H7 (cell line): ENCODE data around the gene ITGBL1. TPM values are rescaled to one million over a fixed set of nuclear protein-coding genes. Genes with fewer than 3 reads are reported as not detected.

ENCODE experiments used
- DNase-seq: peaks from one replicate; pipeline ENCODE4 v3.0.0; 2012
- H3K27me3 ChIP-seq: 2 replicates; pipeline ENCODE4 v1.6.0; 2011; ENCODE audit warnings: mild to moderate bottlenecking, low read length; ENCODE audit not compliant: control insufficient read depth, insufficient read depth
- H3K36me3 ChIP-seq: replicated peaks from 2 replicates; pipeline ENCODE4 v1.5.1; 2011; ENCODE audit warnings: low read length; ENCODE audit not compliant: control insufficient read depth, insufficient read depth
- H3K4me3 ChIP-seq: 2 replicates; pipeline ENCODE4 v1.5.1; 2011; ENCODE audit warnings: low read depth, mild to moderate bottlenecking, control low read depth, low read length, moderate library complexity; ENCODE audit not compliant: insufficient read depth
- total RNA-seq: library from RNA; depleted of rRNA; stranded (reverse); fragments of >200 nt; shearing (Covaris generic); gene quantifications from 2 replicates; pipeline ENCODE4 v1.2.3, GENCODE V29; 2014

ITGBL1 gene
- total RNA-seq, 1 experiment from 2014 or later, result 0.03 TPM

DNA sequence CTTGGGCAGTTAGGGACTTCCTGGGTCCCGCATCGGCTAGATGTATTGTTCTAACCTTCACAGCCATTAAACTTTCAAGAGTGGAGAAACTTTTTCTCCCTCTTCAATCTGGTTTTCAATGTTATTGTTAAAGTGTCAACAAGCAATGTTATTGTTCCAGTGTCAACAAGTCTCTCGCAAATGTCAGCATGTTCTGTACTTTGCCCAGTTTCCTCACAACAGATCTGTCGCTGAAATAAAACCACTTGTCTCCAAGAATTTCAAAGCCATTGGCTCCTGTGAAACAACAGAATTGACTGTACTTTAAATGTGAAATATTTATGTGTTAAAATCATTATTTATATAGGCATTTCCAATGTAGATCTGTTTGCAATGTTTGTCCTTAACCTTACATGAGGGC, 138.0 kb downstream of the ITGBL1 start:
- no peak for DNase-seq
- no peak overlapping the region for H3K4me3 ChIP-seq
- no peaks in the 10 kb centered on the region for H3K36me3 ChIP-seq
- no peaks in the 10 kb centered on the region for H3K27me3 ChIP-seq

DNA sequence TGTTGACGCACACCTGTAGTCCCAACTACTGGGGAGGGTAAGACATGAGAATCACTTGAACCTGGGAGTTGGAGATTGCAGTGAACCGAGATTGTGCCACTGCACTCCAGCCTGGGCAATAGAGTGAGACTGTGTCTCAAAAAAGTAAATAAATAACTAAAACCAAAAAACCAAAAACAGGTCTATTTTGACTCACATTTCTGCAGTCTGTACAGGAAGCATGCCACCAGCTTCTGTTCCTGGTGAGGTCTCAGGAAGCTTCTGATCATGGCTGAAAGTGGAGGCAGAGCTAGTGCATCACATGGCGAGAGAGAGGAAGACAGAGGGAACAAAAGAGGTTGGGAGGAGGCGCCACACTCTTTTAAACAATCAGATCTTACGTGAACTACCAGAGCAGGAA, 142.5 kb downstream of the ITGBL1 start:
- Histone ChIP-seq H3K27me3 (no peaks in the 10 kb centered on the region), H3K36me3 (no peaks in the 10 kb centered on the region), H3K4me3 (no peak overlapping the region)
- no peak for DNase-seq

DNA sequence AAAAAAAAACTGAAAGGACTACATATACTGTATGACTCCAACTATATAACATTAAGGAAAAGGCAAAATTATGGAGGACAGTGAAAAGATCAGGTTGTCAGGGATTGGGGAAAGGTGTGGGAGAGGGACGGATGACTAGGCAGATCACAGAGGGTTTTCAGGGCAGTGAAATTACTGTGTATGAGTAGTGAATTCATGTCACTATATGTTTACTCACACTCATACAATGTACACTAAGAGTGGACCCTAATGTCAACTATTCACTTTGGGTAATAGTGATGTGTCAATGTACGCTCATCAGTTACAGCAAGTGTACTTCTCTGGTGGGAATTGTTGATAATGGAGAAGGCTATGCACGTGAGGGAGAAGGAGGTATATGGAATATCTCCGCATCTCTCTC, 144.3 kb downstream of the ITGBL1 start:
- DNase-seq, result no peak
- Histone ChIP-seq H3K4me3 (no peak overlapping the region), H3K27me3 (no peaks in the 10 kb centered on the region), H3K36me3 (no peaks in the 10 kb centered on the region)

DNA sequence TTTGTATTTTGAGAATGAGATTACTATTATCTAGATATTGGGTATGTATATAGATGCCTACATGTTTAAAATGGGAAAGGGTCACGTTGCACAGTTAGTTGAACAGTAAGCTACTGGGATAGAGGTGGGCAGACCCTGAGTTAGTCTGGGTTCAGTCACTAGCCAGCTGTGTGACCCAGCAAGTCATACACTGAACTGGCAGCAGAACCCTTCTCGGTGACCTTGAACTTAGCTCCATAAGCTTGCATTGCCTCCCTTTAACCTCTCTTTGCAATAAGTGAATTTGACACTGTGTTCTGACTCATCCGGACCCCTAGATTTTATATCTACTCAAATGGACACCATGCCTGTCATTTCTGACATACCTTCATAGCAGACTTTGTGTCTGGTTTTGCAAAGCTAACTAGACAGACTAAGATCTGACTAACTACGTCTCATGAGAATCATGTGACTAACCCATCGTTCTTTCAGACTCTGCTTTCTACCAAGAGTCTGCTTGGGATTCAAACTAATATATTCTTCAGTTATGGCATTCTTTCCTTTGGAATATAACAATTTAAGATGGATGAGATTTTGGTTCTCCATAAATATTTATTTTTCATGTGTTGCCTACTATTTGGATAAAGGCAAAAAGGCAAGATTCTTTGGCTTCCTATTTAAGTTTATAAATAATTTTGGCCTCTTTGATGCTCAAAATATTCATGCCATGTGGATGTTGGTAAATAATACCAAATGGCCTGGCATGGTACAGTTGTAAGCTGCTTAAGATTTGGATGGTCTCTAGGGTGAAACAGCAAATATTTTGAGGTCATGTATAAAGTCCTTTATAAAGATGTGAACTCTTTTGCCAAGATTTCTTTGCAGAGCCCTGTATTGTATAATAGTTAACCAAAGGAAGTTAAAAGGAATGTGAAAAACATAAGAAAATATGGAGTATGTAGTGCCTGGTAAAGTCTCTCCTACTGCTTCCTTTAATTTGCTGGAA, 159.3 kb downstream of the ITGBL1 start:
- no peak overlapping the region for H3K4me3 ChIP-seq
- DNase-seq, result no peak
- H3K27me3 ChIP-seq, result no peaks in the 10 kb centered on the region
- no peaks in the 10 kb centered on the region for H3K36me3 ChIP-seq

DNA sequence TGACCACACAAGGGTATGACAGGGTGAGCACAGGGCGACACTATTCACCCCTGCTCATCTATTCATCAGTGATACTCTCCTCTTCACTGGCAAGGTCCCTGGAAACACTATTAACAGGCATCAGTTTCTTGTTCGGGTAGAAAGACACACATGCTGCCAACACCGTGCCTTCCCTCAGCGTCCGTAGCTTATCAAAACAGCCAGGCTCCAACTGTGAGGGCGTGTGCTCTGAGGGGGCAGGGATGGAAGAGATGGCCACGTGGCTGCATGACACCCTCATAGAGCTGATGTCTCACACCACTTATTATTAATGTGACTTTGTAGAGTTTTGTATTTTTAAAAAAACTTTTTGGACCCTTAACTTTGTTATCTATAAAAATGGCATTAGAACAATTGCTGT, 160.3 kb downstream of the ITGBL1 start:
- H3K36me3 ChIP-seq, result no peaks in the 10 kb centered on the region
- H3K27me3 ChIP-seq, result no peaks in the 10 kb centered on the region
- no peak for DNase-seq
- no peak overlapping the region for H3K4me3 ChIP-seq

DNA sequence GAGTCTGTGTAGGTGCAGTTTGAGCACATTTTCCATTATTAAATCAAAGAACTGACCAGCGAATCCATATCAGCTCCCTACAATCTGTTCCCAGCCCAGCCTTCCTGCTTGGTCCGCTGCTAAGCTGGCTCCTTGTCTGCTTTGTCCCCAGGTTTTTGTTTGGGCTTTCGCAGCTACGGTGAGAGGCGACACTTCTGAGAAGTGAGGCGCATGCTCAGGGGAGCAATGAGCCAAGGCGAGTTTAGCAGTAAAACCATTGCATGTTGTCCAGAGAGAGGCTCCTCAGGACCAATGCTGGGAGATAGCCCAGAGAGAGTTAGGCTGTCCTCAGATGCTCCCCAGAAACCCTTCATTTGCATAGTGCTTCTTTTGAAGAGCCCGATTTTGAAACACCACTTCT, 162.0 kb downstream of the ITGBL1 start:
- no peak overlapping the region for H3K4me3 ChIP-seq
- no peaks in the 10 kb centered on the region for H3K36me3 ChIP-seq
- DNase-seq, result no peak
- no peaks in the 10 kb centered on the region for H3K27me3 ChIP-seq

DNA sequence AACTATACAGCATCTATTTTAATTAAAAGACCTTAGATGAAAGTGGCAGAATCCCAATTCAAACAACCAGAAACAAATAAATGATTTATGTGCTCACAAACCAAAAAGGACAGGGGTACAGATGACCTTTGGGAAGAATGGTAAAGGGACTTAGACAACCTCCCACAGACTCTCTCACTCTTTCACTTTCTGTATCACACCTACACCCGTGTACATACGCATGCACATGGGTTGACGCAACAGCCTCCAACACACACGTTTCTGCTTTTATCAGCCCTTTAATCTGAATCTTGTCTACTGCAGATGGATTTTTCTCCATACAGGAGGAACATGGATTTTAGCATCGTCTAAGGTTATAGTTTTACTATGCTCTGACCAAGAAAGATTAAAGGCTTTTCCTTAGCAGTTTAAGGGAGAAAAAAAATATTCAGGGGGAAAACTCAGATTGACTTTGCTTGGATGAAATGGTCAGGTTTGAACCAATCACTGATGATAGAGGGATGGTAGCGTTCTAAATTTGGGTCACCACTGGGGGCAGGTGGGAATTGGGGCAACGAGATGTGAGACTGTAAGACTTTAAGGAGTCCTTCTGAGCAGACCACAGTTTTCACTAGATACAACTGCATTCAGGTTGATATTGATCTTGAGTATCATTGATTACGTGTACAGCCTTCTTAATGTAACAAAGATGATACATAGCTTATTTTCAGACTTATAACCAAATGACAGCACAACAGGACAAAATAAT, 166.1 kb downstream of the ITGBL1 start:
- Histone ChIP-seq H3K27me3 (no peaks in the 10 kb centered on the region), H3K36me3 (no peaks in the 10 kb centered on the region), H3K4me3 (no peak overlapping the region)
- DNase-seq, result no peak

DNA sequence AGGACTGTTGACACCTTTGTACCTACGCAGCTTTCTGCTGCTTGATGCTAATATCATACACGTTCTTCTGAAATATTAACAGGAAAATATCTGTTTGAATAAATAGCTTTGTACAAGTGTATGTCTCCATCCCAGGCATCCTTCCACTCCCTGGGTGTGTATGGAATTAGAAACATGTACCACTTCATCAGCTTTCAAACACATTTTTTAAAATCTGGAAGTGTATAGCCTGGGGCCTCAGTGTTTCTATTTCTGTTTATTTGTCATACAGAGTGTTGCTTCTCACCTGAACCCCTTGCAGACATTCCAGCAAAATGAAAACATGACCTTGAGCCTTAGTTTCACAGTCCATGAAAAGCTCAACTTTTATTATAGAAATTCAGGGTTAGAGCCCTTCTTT, 168.6 kb downstream of the ITGBL1 start:
- Histone ChIP-seq H3K4me3 (no peak overlapping the region), H3K36me3 (no peaks in the 10 kb centered on the region), H3K27me3 (no peaks in the 10 kb centered on the region)
- no peak for DNase-seq

DNA sequence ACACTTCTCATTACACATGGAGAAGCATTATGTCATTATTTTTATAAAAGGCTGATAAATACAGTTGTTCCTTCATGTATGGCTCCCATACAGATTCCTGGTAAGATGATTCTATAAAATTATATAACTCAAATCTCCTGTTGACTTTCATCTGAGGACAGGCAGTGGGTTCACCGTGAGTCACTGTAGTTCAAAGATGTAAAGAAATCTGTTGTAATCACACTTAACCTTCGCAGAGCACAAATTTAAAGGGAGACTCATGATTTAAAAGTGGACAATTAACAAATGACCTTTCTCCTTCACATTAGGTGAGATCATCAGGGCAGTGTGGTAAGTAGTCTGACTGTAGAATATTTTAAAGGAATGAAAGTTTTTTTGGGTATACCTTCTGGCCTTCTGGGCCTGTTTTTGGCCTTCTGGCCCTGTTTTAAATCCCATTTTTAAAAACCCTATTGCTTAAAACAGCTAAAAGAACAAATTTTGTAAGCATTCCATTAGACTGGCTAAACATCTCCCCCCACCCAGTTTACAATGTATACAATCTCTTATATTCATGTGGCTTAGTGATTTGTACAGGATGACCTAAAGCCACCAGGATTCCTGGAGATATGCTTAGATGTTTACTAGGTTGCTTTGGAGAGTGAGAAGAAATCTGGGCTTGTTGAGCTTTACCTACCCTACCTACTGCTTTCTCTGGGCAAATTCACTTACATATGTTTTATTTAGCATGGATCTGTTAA, 171.2 kb downstream of the ITGBL1 start:
- H3K4me3 ChIP-seq, result no peak overlapping the region
- DNase-seq, result no peak
- H3K36me3 ChIP-seq, result no peaks in the 10 kb centered on the region
- H3K27me3 ChIP-seq, result no peaks in the 10 kb centered on the region

DNA sequence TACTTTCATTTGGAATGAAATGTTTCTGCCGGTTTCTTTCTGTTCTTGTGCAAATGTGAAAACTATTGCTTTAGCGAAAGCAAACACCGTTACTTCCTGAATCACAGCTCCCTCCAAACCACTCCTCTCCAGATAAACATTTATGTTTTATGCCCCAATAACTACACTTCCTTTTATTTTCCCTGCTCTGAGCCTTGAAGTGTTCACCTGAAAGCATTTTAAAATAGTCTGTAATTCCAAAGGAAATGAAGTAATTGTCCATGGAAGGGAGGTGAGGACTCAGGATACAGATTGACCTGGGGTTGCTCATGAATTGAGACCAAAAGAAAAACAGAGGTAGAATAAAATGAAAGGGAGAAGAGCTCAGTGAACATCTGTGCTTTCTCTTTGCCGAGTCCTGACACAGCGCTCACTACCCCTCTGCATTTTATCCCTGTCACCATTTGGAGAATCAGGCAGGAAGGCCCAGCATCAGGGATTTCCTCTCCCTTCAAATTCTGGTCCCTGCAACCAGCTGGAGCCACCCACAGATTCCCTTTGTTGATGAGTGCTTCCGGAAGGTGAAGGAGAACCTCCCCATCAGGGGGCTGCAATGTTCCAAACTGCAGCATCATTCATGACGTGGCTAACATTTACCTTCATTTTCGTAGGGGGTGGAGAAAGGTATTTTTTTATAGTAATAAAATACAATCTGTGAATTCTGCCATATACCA, 171.9 kb downstream of the ITGBL1 start:
- Histone ChIP-seq H3K4me3 (no peak overlapping the region), H3K36me3 (no peaks in the 10 kb centered on the region), H3K27me3 (no peaks in the 10 kb centered on the region)
- DNase-seq, result peak; percentile 0

DNA sequence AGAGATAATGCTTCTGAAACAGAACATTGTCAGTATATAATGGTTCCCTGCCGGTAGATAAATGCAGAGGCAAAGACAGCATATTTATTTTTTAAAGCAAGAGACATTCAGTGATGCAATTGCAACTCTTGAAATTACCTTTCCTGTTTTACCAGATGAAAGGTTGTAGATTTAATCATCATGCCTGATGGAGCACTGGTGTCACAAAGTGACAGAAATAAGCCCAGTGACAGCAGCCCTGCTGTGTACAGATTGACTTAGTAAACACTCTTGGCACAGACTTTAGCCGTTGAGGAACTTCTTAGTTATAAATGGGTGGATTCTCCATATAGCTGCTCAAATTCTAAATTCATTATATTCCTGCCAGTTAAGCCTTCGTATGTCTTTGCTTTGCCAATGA, 172.5 kb downstream of the ITGBL1 start:
- no peaks in the 10 kb centered on the region for H3K36me3 ChIP-seq

DNA sequence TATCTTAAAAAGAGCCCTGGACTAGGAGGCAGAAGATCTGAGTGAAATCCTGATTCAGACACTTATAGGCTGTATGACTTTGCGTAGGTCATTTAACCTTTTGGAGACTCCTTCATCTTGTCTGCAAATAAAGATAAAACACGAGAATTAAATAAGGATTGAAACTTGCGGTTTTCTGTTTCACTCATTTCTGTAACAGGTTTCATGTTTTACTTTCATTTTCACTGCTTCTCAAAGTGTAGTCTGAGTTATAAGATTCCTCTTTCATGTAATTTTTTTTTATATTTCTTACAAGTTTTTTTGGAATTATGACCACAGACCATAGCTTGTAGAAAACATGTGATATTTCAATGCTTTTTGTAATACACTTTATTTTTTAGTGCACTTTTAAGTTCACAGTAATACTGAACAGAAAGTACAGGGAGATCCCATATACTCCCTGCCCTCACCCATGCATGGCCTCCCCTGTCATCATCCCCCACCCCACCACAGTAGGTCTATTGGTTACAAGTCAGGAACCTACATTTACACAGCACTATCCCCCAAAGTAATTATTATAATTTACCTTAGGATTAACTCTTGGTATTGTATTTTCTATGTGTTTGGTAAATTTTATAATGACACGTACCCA, 174.6 kb downstream of the ITGBL1 start:
- Histone ChIP-seq H3K4me3 (no peak overlapping the region), H3K36me3 (no peaks in the 10 kb centered on the region), H3K27me3 (no peaks in the 10 kb centered on the region)
- DNase-seq, result no peak

More for the DNA sequence above, 172.5 kb downstream of the ITGBL1 start:
- H3K4me3 ChIP-seq, result no peak overlapping the region
- no peaks in the 10 kb centered on the region for H3K27me3 ChIP-seq
- no peak for DNase-seq

DNA sequence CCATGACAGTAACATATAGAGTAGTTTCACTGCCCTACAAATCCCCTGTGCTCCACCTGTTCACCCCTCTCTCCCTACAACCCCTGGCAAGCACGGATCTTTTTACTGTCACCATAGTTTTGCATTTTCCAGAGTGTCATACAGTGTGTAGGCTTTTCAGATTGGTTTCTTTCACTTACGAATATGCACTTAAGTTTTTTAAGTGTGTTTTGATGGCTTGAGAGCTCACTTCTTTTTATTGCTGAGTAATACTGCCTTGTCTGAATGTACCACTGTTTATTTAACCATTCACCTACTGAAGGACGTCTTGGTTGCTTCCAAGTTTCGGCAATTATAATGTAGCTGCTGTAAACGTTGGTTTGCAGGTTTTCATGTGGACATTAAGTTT, 175.1 kb downstream of the ITGBL1 start:
- Histone ChIP-seq H3K36me3 (no peaks in the 10 kb centered on the region), H3K27me3 (no peaks in the 10 kb centered on the region), H3K4me3 (no peak overlapping the region)
- no peak for DNase-seq

DNA sequence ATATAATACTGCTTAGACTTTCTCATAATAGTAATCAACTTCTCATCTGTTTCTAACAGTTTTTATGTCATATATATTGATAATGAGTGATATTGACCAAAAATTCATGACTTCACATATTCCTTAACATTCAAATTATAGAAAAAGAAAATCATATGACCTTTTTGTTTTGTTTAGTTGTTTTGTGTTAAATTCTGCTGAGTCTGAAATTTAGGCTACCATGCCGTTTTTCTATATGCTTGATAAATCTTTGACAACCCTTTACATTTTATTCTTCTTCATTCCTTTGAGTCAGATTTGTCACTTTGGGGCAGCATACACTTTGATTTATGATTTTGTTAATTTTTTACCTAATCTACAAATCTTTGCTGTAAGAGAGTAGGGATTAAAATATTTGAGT, 176.4 kb downstream of the ITGBL1 start:
- Histone ChIP-seq H3K36me3 (no peaks in the 10 kb centered on the region), H3K4me3 (no peak overlapping the region), H3K27me3 (no peaks in the 10 kb centered on the region)
- no peak for DNase-seq
